ENCODE results near the gene BPIFB3.
"Not testable (repeated sequence)": the region's sequence is repeated elsewhere in the genome, so short reads cannot be mapped to it uniquely, and the experiment has no call there.

Gene BPIFB3

GRCh38 chr20:33083544-33084340 lies 30.0 kb downstream of the BPIFB3 start:
- DNase-seq = no peak

GRCh38 chr20:33084722-33085121 lies 31.0 kb downstream of the BPIFB3 start:
- no peak for DNase-seq

GRCh38 chr20:33086052-33086722 lies 32.5 kb downstream of the BPIFB3 start:
- no peak for DNase-seq

- no peak for DNase-seq
These were observed 37.4 kb downstream of the BPIFB3 start for GRCh38 chr20:33091147-33091546.

GRCh38 chr20:33091693-33092092 lies 38.0 kb downstream of the BPIFB3 start:
- DNase-seq = no peak

- DNase-seq = no peak
These were observed 38.7 kb downstream of the BPIFB3 start for GRCh38 chr20:33092361-33092760.

- DNase-seq = no peak
These were observed 39.4 kb downstream of the BPIFB3 start for GRCh38 chr20:33093074-33093473.

GRCh38 chr20:33093582-33093981 lies 39.9 kb downstream of the BPIFB3 start:
- DNase-seq = no peak

- no peak for DNase-seq
These were observed 41.5 kb downstream of the BPIFB3 start for GRCh38 chr20:33095249-33095648.

GRCh38 chr20:33095902-33096584 lies 42.3 kb downstream of the BPIFB3 start:
- DNase-seq = peak in 48 of 56 donors; percentile 3 to 83 (median 44)

- peak in 5 of 56 donors; percentile 8 to 17 (median 9) for DNase-seq
These were observed 43.3 kb downstream of the BPIFB3 start for GRCh38 chr20:33097001-33097400.

GRCh38 chr20:33099843-33100538 lies 46.3 kb downstream of the BPIFB3 start:
- DNase-seq = peak in 5 of 56 donors; percentile 4 to 32 (median 13)

GRCh38 chr20:33103556-33103955 lies 49.9 kb downstream of the BPIFB3 start:
- no peak for DNase-seq

- DNase-seq = no peak
These were observed 50.6 kb downstream of the BPIFB3 start for GRCh38 chr20:33104336-33104735.

GRCh38 chr20:33105316-33105924 lies 51.7 kb downstream of the BPIFB3 start:
- DNase-seq = no peak

- not testable (repeated sequence) for DNase-seq
These were observed 52.4 kb downstream of the BPIFB3 start for GRCh38 chr20:33106058-33106620.

GRCh38 chr20:33108661-33109060 lies 55.0 kb downstream of the BPIFB3 start:
- DNase-seq = no peak

- DNase-seq = no peak
These were observed 56.6 kb downstream of the BPIFB3 start for GRCh38 chr20:33110147-33110825.

- no peak for DNase-seq
These were observed 57.6 kb downstream of the BPIFB3 start for GRCh38 chr20:33111306-33111705.
